ENCODE data around the gene AKAP11. TPM values are rescaled to one million over a fixed set of nuclear protein-coding genes. Genes with fewer than 3 reads are reported as not detected.

The AKAP11 gene
- 4.6 to 6.6 TPM (median 6.3 TPM) in 5 replicates for total RNA-seq (2022; extraction: Qiagen RNA extraction)

DNA sequence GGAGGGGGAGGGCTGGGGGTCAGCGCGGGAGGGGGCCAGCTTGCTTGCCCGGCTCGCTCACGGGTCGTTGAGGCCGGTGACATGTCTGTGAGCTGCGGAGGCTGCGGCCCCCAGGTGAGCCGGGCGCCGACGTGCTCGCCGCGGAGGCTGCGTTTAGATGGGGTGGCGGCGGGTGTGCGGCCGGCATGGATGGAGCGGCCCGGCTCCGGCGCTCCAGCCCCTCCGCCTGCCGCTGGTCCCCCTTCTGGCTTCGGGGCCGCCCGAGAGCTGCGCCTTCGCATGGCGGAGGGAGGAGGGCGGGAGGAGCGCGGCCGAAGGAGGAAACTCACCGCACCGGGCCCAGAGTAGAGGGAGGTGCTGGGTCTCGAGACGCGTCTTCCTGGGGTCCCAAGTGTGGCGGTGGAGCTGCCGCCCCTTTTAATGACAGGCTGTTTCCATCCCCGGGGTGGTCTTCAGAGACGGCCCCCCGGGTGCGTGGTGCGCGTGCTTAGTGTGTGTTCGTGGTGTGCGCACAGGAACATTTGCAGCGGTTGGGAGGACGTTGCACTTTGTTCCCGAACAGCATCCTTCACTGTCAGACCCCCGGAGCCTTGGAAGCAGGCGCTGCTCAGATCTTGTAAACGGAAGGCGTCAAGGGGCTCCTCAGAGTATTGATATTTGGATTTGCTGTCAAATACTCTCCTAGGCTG, at the start of gene AKAP11:
TSS of gene AKAP11 (plus strand) at position 38 of the 689 bp plus-strand sequence. CDS start 14,197 bp downstream, outside the sequence.

Other genes with a start within 250 kb of the AKAP11 start
- gene DGKH, start 223.5 kb upstream of the AKAP11 start, total RNA-seq (2022; extraction: Qiagen RNA extraction), result 4.6 to 6.9 TPM (median 6.3 TPM) in 5 replicates